Measurements from ENCODE around the gene SLC44A3.

GRCh38 chr1:94862718-94863117, 42.6 kb downstream of the SLC44A3 start:
- TF ChIP-seq, protein P1, sequence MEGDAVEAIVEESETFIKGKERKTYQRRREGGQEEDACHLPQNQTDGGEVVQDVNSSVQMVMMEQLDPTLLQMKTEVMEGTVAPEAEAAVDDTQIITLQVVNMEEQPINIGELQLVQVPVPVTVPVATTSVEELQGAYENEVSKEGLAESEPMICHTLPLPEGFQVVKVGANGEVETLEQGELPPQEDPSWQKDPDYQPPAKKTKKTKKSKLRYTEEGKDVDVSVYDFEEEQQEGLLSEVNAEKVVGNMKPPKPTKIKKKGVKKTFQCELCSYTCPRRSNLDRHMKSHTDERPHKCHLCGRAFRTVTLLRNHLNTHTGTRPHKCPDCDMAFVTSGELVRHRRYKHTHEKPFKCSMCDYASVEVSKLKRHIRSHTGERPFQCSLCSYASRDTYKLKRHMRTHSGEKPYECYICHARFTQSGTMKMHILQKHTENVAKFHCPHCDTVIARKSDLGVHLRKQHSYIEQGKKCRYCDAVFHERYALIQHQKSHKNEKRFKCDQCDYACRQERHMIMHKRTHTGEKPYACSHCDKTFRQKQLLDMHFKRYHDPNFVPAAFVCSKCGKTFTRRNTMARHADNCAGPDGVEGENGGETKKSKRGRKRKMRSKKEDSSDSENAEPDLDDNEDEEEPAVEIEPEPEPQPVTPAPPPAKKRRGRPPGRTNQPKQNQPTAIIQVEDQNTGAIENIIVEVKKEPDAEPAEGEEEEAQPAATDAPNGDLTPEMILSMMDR (IDR thresholded peaks at IDR 0.05) = no peak
- TF ChIP-seq EP300 (IDR thresholded peaks at IDR 0.05) (no peak), POLR2A (IDR thresholded peaks at IDR 0.05) (no peak)

Measured in stomach (tissue), 4 donors.